Nephron progenitor cell (in vitro differentiated cells): ENCODE measurements around the gene SH3GLB2.
"Not testable (repeated sequence)": the region's sequence is repeated elsewhere in the genome, so short reads cannot be mapped to it uniquely, and the experiment has no call there.

Experiments
- DNase-seq: peaks from one replicate; pipeline ENCODE4 v3.0.0; 2021
- H3K27ac Mint-ChIP-seq: 2 replicates; pipeline ENCODE4 v1.8.0; 2021; ENCODE audit warnings: mild to moderate bottlenecking, moderate library complexity, mixed read lengths
- H3K27me3 Mint-ChIP-seq: 2 replicates; pipeline ENCODE4 v1.8.0; 2021; ENCODE audit warnings: mild to moderate bottlenecking, low read depth, mixed read lengths; ENCODE audit not compliant: poor library complexity
- H3K36me3 Mint-ChIP-seq: 2 replicates; pipeline ENCODE4 v1.8.0; 2021; ENCODE audit warnings: low read depth, mixed read lengths
- H3K4me1 Mint-ChIP-seq: 2 replicates; pipeline ENCODE4 v1.8.0; 2021; ENCODE audit warnings: mixed read lengths
- H3K4me3 Mint-ChIP-seq: 2 replicates; pipeline ENCODE4 v1.8.0; 2021; ENCODE audit warnings: mild to moderate bottlenecking, moderate library complexity, mixed read lengths
- H3K9me3 Mint-ChIP-seq: 2 replicates; pipeline ENCODE4 v1.8.0; 2021; ENCODE audit warnings: mild to moderate bottlenecking, moderate library complexity, mixed read lengths
- TF ChIP-seq, protein P1 (sequence below): fragments of 200-600 bp; sonication (generic); IDR thresholded peaks from 2 replicates; pipeline ENCODE4 v1.5.0; 2021; ENCODE audit warnings: antibody characterized with exemption

The SH3GLB2 gene

GRCh38 chr9:129005336-129005997, 22.7 kb downstream of the SH3GLB2 start:
- no peak for DNase-seq
- Mint-ChIP-seq H3K4me1 (no peaks in the 10 kb centered on the region), H3K27ac (peak overlapping the region; percentile 98), H3K27me3 (no peaks in the 10 kb centered on the region), H3K36me3 (peaks cover 48% of the 10 kb centered on the region), H3K4me3 (no peak overlapping the region), H3K9me3 (no peaks in the 10 kb centered on the region)
- TF ChIP-seq, protein P1, sequence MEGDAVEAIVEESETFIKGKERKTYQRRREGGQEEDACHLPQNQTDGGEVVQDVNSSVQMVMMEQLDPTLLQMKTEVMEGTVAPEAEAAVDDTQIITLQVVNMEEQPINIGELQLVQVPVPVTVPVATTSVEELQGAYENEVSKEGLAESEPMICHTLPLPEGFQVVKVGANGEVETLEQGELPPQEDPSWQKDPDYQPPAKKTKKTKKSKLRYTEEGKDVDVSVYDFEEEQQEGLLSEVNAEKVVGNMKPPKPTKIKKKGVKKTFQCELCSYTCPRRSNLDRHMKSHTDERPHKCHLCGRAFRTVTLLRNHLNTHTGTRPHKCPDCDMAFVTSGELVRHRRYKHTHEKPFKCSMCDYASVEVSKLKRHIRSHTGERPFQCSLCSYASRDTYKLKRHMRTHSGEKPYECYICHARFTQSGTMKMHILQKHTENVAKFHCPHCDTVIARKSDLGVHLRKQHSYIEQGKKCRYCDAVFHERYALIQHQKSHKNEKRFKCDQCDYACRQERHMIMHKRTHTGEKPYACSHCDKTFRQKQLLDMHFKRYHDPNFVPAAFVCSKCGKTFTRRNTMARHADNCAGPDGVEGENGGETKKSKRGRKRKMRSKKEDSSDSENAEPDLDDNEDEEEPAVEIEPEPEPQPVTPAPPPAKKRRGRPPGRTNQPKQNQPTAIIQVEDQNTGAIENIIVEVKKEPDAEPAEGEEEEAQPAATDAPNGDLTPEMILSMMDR: no peak

- not testable (repeated sequence) for DNase-seq, H3K4me1 Mint-ChIP-seq, H3K27me3 Mint-ChIP-seq, H3K9me3 Mint-ChIP-seq, H3K27ac Mint-ChIP-seq, H3K4me3 Mint-ChIP-seq
- H3K36me3 Mint-ChIP-seq: peaks cover 61% of the 10 kb centered on the region
Observed at GRCh38 chr9:129004173-129004572, 24.0 kb downstream of the SH3GLB2 start.

GRCh38 chr9:129002992-129003391, 25.1 kb downstream of the SH3GLB2 start:
- TF ChIP-seq, protein P1: no peak
- Mint-ChIP-seq H3K4me1 (no peaks in the 10 kb centered on the region), H3K36me3 (peaks cover 73% of the 10 kb centered on the region), H3K27me3 (no peaks in the 10 kb centered on the region), H3K4me3 (no peak overlapping the region), H3K27ac (peak overlapping the region; percentile 45), H3K9me3 (no peaks in the 10 kb centered on the region)
- no peak for DNase-seq

DNA sequence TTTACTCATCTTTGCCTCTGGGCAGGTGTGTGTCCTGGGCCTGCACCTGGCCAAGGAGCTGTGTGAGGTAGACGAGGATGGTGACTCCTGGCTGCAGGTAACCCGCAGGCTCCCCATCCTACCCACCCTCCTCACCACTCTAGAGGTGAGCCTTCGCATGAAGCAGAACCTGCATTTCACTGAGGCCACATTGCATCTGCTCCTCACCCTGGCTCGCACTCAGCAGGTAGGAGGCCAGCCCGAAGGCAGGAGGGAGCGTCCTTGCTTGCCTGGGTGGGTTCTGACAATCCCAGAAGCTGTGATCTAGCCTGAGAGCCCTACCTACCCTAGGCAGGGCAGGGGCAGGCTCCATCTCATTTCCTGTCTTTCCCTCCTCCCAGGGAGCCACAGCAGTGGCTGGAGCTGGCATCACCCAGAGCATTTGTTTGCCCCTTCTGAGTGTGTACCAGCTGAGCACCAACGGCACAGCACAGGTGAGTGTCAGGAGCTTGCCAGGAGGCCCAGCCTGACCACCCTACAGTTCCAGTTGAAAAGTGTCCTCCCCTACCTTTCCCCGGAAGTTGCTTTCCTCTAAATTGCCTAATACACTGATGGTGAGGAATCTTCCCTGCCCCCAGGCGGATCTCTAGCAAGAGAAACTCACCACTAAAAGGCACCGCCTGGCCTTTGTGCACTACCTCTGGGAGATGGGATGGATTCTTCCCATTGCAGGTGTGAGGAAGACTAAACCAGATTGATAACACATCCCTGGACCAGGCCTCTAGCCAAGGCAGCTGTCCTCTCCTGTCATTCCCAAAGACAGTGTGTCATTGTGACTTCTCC, 26.4 kb downstream of the SH3GLB2 start:
- DNase-seq: no peak
- peaks cover 77% of the 10 kb centered on the region for H3K36me3 Mint-ChIP-seq
- H3K4me3 Mint-ChIP-seq: no peak overlapping the region

GRCh38 chr9:128999581-129000206, 28.4 kb downstream of the SH3GLB2 start:
- peaks cover 86% of the 10 kb centered on the region for H3K36me3 Mint-ChIP-seq
- no peaks in the 10 kb centered on the region for H3K9me3 Mint-ChIP-seq
- DNase-seq: no peak
- H3K4me3 Mint-ChIP-seq: no peak overlapping the region
- H3K4me1 Mint-ChIP-seq: no peaks in the 10 kb centered on the region
- peak overlapping the region; percentile 37 for H3K27ac Mint-ChIP-seq
- no peaks in the 10 kb centered on the region for H3K27me3 Mint-ChIP-seq
- TF ChIP-seq, protein P1: no peak

More for the DNA sequence above, 26.4 kb downstream of the SH3GLB2 start:
- no peaks in the 10 kb centered on the region for H3K27me3 Mint-ChIP-seq
- H3K4me1 Mint-ChIP-seq: no peaks in the 10 kb centered on the region
- H3K27ac Mint-ChIP-seq: peak overlapping the region; percentile 42
- TF ChIP-seq, protein P1: no peak
- H3K9me3 Mint-ChIP-seq: no peaks in the 10 kb centered on the region

GRCh38 chr9:128998462-128998861, 29.7 kb downstream of the SH3GLB2 start:
- no peak for DNase-seq
- H3K36me3 Mint-ChIP-seq: peaks cover 95% of the 10 kb centered on the region
- no peak overlapping the region for H3K27ac Mint-ChIP-seq
- H3K27me3 Mint-ChIP-seq: no peaks in the 10 kb centered on the region
- H3K4me1 Mint-ChIP-seq: no peaks in the 10 kb centered on the region
- TF ChIP-seq, protein P1: no peak
- H3K9me3 Mint-ChIP-seq: no peaks in the 10 kb centered on the region
- H3K4me3 Mint-ChIP-seq: no peak overlapping the region
